ENCODE measurements around the gene ERN1. TPM values are rescaled to one million over a fixed set of nuclear protein-coding genes. Genes with fewer than 3 reads are reported as not detected.

ERN1 gene
- total RNA-seq, 1 experiment from 2014 or later, result 79.5 TPM

- Mint-ChIP-seq H3K36me3 (ENCODE audit: insufficient read depth, unreplicated experiment) (peaks cover 35% of the 10 kb centered on the region), H3K9me3 (ENCODE audit: unreplicated experiment) (no peaks in the 10 kb centered on the region), H3K27ac (ENCODE audit: low read depth, unreplicated experiment) (peak overlapping the region; percentile 97), H3K4me1 (ENCODE audit: insufficient read depth, unreplicated experiment) (peaks cover 55% of the 10 kb centered on the region), H3K4me3 (ENCODE audit: unreplicated experiment) (peak overlapping the region; percentile 67), H3K27me3 (ENCODE audit: insufficient read depth, unreplicated experiment) (no peaks in the 10 kb centered on the region)
- no peak for TF ChIP-seq CTCF (IDR thresholded peaks at IDR 0.05; ENCODE audit: unreplicated experiment)
- POLR2A ChIA-PET, result interaction anchor here (0.7 to 8.9 kb wide), 16 partner anchors 9 to 391 kb away, joined by 3 to 111 read pairs (median 10); partner anchors contain the start of genes CEP95, DDX5 and ERN1
- intact Hi-C loops (cut with micrococcal nuclease), result no loop called here
- CTCF ChIA-PET, result interaction anchor here (0.6 to 1.9 kb wide), 9 partner anchors 9 to 287 kb away, joined by 3 to 8 read pairs (median 3); no protein-coding TSS in a partner anchor
- TSS peak; percentile 52 for BruUV-seq (replicated peaks)
- DNase-seq (ENCODE audit: unreplicated experiment), result peak; percentile 94
Observed at GRCh38 chr17:64115043-64115698, 14.8 kb downstream of the ERN1 start.

DNA sequence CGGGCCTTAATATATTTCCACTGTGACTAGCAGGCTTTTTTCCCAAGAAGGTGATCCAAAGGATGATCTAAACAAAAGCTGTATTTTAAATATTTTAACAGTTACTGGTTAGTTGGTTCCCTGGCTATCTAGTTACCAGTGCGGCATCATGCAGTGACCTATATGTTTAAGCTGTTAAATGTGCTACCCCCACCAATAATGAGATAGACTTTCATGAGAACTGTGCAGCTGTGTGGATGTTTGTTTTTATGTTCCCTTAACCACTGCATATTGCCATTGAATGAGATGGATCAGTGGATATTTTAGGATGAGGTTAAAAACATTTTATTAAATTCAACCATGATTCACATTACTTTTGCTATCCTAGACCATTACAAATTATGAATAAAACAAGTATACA, 16.9 kb downstream of the ERN1 start:
- POLR2A ChIA-PET, result interaction anchor here (0.7 to 8.9 kb wide), 7 partner anchors 9 to 195 kb away, joined by 3 to 111 read pairs (median 40); partner anchors contain the start of gene ERN1

GRCh38 chr17:64111831-64112230, 18.1 kb downstream of the ERN1 start:
- Mint-ChIP-seq H3K27ac (ENCODE audit: low read depth, unreplicated experiment) (no peak overlapping the region), H3K27me3 (ENCODE audit: insufficient read depth, unreplicated experiment) (no peaks in the 10 kb centered on the region), H3K9me3 (ENCODE audit: unreplicated experiment) (no peaks in the 10 kb centered on the region), H3K4me1 (ENCODE audit: insufficient read depth, unreplicated experiment) (peaks cover 45% of the 10 kb centered on the region), H3K36me3 (ENCODE audit: insufficient read depth, unreplicated experiment) (peaks cover 28% of the 10 kb centered on the region), H3K4me3 (ENCODE audit: unreplicated experiment) (no peak overlapping the region)
- DNase-seq (ENCODE audit: unreplicated experiment), result no peak
- no peak for TF ChIP-seq CTCF (IDR thresholded peaks at IDR 0.05; ENCODE audit: unreplicated experiment)
- BruUV-seq (replicated peaks), result no TSS peak
- POLR2A ChIA-PET, result interaction anchor here (4.5 to 8.9 kb wide), 2 partner anchors 15 to 16 kb away, joined by 79 to 111 read pairs; partner anchors contain the start of gene ERN1
- CTCF ChIA-PET, result interaction anchor here (0.6 kb wide), 2 partner anchors 105 to 222 kb away, joined by 3 read pairs; no protein-coding TSS in a partner anchor
- intact Hi-C loops (cut with micrococcal nuclease), result no loop called here

More for the DNA sequence above, 16.9 kb downstream of the ERN1 start:
- Mint-ChIP-seq H3K27me3 (ENCODE audit: insufficient read depth, unreplicated experiment) (no peaks in the 10 kb centered on the region), H3K4me3 (ENCODE audit: unreplicated experiment) (no peak overlapping the region), H3K36me3 (ENCODE audit: insufficient read depth, unreplicated experiment) (peaks cover 28% of the 10 kb centered on the region), H3K4me1 (ENCODE audit: insufficient read depth, unreplicated experiment) (peaks cover 53% of the 10 kb centered on the region), H3K27ac (ENCODE audit: low read depth, unreplicated experiment) (no peak overlapping the region), H3K9me3 (ENCODE audit: unreplicated experiment) (no peaks in the 10 kb centered on the region)
- no TSS peak for BruUV-seq (replicated peaks)
- CTCF ChIA-PET, result interaction anchor here (0.6 to 0.8 kb wide), 3 partner anchors 15 to 169 kb away, joined by 3 read pairs; no protein-coding TSS in a partner anchor
- DNase-seq (ENCODE audit: unreplicated experiment), result no peak
- no peak for TF ChIP-seq CTCF (IDR thresholded peaks at IDR 0.05; ENCODE audit: unreplicated experiment)
- intact Hi-C loops (cut with micrococcal nuclease), result no loop called here

DNA sequence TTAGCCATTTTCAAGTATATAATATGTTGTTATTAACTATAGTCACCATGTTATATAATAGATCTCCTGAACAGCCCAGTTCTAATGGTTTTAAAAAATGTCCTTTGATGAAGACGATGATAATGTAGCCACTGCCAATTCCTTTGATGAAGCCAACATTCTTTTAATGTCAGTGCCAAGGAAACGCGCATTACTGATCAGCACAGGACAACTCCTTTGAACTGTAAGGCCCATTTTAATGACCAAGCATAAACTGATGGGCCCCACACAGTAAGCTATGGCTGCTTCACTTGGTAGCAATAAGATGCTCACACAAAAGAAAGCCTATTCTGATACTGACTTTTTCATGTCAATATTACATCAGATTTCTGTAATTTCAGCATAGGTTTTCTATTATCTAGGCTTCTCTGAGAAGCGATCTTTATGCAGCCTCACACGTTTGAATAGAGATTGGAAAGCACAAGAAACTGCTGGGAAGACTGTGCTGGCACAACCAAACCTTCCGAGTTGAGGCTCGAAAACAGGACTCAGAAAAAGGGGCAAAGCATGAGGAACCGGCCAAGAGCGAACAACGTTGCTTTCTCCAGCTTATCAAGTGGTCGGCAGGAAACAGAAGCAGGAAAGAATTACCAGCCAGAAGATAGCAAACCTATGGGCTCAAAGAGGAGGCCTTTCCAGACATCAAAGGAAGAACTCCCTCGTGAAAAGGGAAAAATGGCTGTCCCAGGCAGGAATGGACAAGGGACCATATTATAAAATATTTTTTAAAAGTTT, 19.4 kb downstream of the ERN1 start:
- POLR2A ChIA-PET, result interaction anchor here (1.1 to 8.9 kb wide), 5 partner anchors 8 to 20 kb away, joined by 3 to 111 read pairs (median 3); no protein-coding TSS in a partner anchor
- intact Hi-C loops (cut with micrococcal nuclease), result no loop called here
- Mint-ChIP-seq H3K36me3 (ENCODE audit: insufficient read depth, unreplicated experiment) (peaks cover 22% of the 10 kb centered on the region), H3K4me1 (ENCODE audit: insufficient read depth, unreplicated experiment) (peaks cover 49% of the 10 kb centered on the region), H3K27ac (ENCODE audit: low read depth, unreplicated experiment) (no peak overlapping the region), H3K27me3 (ENCODE audit: insufficient read depth, unreplicated experiment) (no peaks in the 10 kb centered on the region), H3K9me3 (ENCODE audit: unreplicated experiment) (no peaks in the 10 kb centered on the region), H3K4me3 (ENCODE audit: unreplicated experiment) (no peak overlapping the region)
- CTCF ChIA-PET, result no interaction called here
- TF ChIP-seq CTCF (IDR thresholded peaks at IDR 0.05; ENCODE audit: unreplicated experiment), result no peak
- no TSS peak for BruUV-seq (replicated peaks)
- DNase-seq (ENCODE audit: unreplicated experiment), result no peak
